ENCODE data around the gene FARS2. TPM values are rescaled to one million over a fixed set of nuclear protein-coding genes. Genes with fewer than 3 reads are reported as not detected.
"Not testable (repeated sequence)": the region's sequence is repeated elsewhere in the genome, so short reads cannot be mapped to it uniquely, and the experiment has no call there.

FARS2 gene
- total RNA-seq, 2 experiments from 2014 or later = 13.8 to 14.3 TPM

GRCh38 chr6:5796555-5796954 is 535.2 kb downstream of the FARS2 start:
- H3K79me2 ChIP-seq (ENCODE audit: insufficient read depth, low read depth, low read length); DNase-seq (ENCODE audit: low spot score); H3K4me2 ChIP-seq (ENCODE audit: low read length); CTCF ChIA-PET (ENCODE audit: unreplicated experiment); H4K20me1 ChIP-seq (ENCODE audit: insufficient read depth, low read length); H3K4me3 ChIP-seq (ENCODE audit: low read depth, low read length, poor library complexity, severe bottlenecking); H3K9me3 ChIP-seq (ENCODE audit: low read length); intact Hi-C loops (cut with micrococcal nuclease; ENCODE audit: unreplicated experiment); H3K36me3 ChIP-seq (ENCODE audit: insufficient read depth, low read length); H2AFZ ChIP-seq (ENCODE audit: low read length); BruUV-seq (replicated peaks); H3K4me1 ChIP-seq (ENCODE audit: insufficient read depth, low read length, poor library complexity, severe bottlenecking); H3K27ac ChIP-seq (ENCODE audit: low read depth, low read length, poor library complexity, severe bottlenecking); POLR2A ChIA-PET; H3K9me2 ChIP-seq (ENCODE audit: insufficient read depth, low read length): not testable (repeated sequence)

- H3K36me3 ChIP-seq (ENCODE audit: insufficient read depth, low read length); intact Hi-C loops (cut with micrococcal nuclease; ENCODE audit: unreplicated experiment); H3K9me3 ChIP-seq (ENCODE audit: low read length); H2AFZ ChIP-seq (ENCODE audit: low read length); H3K4me3 ChIP-seq (ENCODE audit: low read depth, low read length, poor library complexity, severe bottlenecking); DNase-seq (ENCODE audit: low spot score); H3K79me2 ChIP-seq (ENCODE audit: insufficient read depth, low read depth, low read length); H4K20me1 ChIP-seq (ENCODE audit: insufficient read depth, low read length); POLR2A ChIA-PET; H3K27ac ChIP-seq (ENCODE audit: low read depth, low read length, poor library complexity, severe bottlenecking); H3K4me2 ChIP-seq (ENCODE audit: low read length); BruUV-seq (replicated peaks); H3K4me1 ChIP-seq (ENCODE audit: insufficient read depth, low read length, poor library complexity, severe bottlenecking); H3K9me2 ChIP-seq (ENCODE audit: insufficient read depth, low read length); CTCF ChIA-PET (ENCODE audit: unreplicated experiment): not testable (repeated sequence)
Observed at GRCh38 chr6:5806406-5806805, 545.1 kb downstream of the FARS2 start.

GRCh38 chr6:5809450-5809849 is 548.1 kb downstream of the FARS2 start:
- H3K4me3 ChIP-seq (ENCODE audit: low read depth, low read length, poor library complexity, severe bottlenecking) = no peak overlapping the region
- intact Hi-C loops (cut with micrococcal nuclease; ENCODE audit: unreplicated experiment) = no loop called here
- no peak overlapping the region for H2AFZ ChIP-seq (ENCODE audit: low read length)
- TF ChIP-seq EZH2phosphoT487 (IDR thresholded peaks at IDR 0.05; ENCODE audit: borderline replicate concordance, low read depth, low read length) (no peak), CTCF (conservative IDR thresholded peaks at IDR 0.05; ENCODE audit: low read length) (no peak)
- no peaks in the 10 kb centered on the region for H3K36me3 ChIP-seq (ENCODE audit: insufficient read depth, low read length)
- no peaks in the 10 kb centered on the region for H3K4me1 ChIP-seq (ENCODE audit: insufficient read depth, low read length, poor library complexity, severe bottlenecking)
- ChIA-PET POLR2A (no interaction called here), CTCF (ENCODE audit: unreplicated experiment) (no interaction called here)
- no peak for DNase-seq (ENCODE audit: low spot score)
- H3K9me2 ChIP-seq (ENCODE audit: insufficient read depth, low read length) = no peaks in the 10 kb centered on the region
- no peak overlapping the region for H3K27ac ChIP-seq (ENCODE audit: low read depth, low read length, poor library complexity, severe bottlenecking)
- H4K20me1 ChIP-seq (ENCODE audit: insufficient read depth, low read length) = no peaks in the 10 kb centered on the region
- no TSS peak for BruUV-seq (replicated peaks)
- no peak overlapping the region for H3K4me2 ChIP-seq (ENCODE audit: low read length)
- H3K9me3 ChIP-seq (ENCODE audit: low read length) = no peaks in the 10 kb centered on the region
- H3K79me2 ChIP-seq (ENCODE audit: insufficient read depth, low read depth, low read length) = no peaks in the 10 kb centered on the region

GRCh38 chr6:5811997-5812396 is 550.7 kb downstream of the FARS2 start:
- no peaks in the 10 kb centered on the region for H3K9me2 ChIP-seq (ENCODE audit: insufficient read depth, low read length)
- H3K79me2 ChIP-seq (ENCODE audit: insufficient read depth, low read depth, low read length) = no peaks in the 10 kb centered on the region
- H4K20me1 ChIP-seq (ENCODE audit: insufficient read depth, low read length) = no peaks in the 10 kb centered on the region
- H3K27ac ChIP-seq (ENCODE audit: low read depth, low read length, poor library complexity, severe bottlenecking) = no peak overlapping the region
- intact Hi-C loops (cut with micrococcal nuclease; ENCODE audit: unreplicated experiment) = no loop called here
- no peak for DNase-seq (ENCODE audit: low spot score)
- H3K4me2 ChIP-seq (ENCODE audit: low read length) = no peak overlapping the region
- TF ChIP-seq EZH2phosphoT487 (IDR thresholded peaks at IDR 0.05; ENCODE audit: borderline replicate concordance, low read depth, low read length) (no peak), CTCF (conservative IDR thresholded peaks at IDR 0.05; ENCODE audit: low read length) (no peak)
- H3K9me3 ChIP-seq (ENCODE audit: low read length) = no peaks in the 10 kb centered on the region
- no peak overlapping the region for H2AFZ ChIP-seq (ENCODE audit: low read length)
- no peaks in the 10 kb centered on the region for H3K4me1 ChIP-seq (ENCODE audit: insufficient read depth, low read length, poor library complexity, severe bottlenecking)
- BruUV-seq (replicated peaks) = no TSS peak
- ChIA-PET POLR2A (no interaction called here), CTCF (ENCODE audit: unreplicated experiment) (no interaction called here)
- no peak overlapping the region for H3K4me3 ChIP-seq (ENCODE audit: low read depth, low read length, poor library complexity, severe bottlenecking)
- H3K36me3 ChIP-seq (ENCODE audit: insufficient read depth, low read length) = no peaks in the 10 kb centered on the region
